Measurements from ENCODE around the gene ABCD1. TPM values are rescaled to one million over a fixed set of nuclear protein-coding genes. Genes with fewer than 3 reads are reported as not detected.
A peak's percentile ranks its signal among the peaks of the same experiment; 100 is the strongest.
"Not testable (repeated sequence)": the region's sequence is repeated elsewhere in the genome, so short reads cannot be mapped to it uniquely, and the experiment has no call there.

The ABCD1 gene
- total and polyA plus RNA-seq, 3 experiments from 2014 or later: 3.4 to 4.1 (median 3.9) TPM

DNA sequence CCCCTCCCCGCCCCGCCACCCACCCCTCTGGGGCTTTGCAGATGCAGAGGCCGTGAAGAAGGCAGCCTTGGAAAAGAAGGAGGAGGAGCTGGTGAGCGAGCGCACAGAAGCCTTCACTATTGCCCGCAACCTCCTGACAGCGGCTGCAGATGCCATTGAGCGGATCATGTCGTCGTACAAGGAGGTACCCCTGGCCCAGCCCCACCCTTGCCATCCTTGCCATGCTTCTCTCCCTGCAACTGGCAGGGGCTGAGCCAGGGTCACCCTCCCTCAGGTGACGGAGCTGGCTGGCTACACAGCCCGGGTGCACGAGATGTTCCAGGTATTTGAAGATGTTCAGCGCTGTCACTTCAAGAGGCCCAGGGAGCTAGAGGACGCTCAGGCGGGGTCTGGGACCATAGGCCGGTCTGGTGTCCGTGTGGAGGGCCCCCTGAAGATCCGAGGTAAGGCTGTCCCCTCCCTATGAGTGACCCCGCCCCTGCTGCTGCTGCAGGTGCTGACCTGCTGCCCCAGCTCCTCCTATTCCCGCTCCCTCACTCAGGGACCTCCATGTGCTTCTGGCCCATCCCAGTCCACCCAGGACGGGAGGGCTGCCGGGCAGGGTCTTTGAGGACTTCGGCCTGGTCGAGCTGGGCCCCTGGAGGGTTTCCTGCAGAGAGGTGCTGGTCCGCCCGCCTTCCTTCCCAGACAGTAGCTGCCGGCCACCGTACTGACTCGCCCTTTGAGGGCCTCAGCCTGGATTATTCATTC is 11.6 kb downstream of the ABCD1 start:
- Mint-ChIP-seq H3K9me3 (no peaks in the 10 kb centered on the region), H3K36me3 (peaks cover 3 to 12% (median 4%) of the 10 kb centered on the region in 3 donors), H3K4me3 (no peak overlapping the region), H3K4me1 (peaks cover 24 to 30% (median 24%) of the 10 kb centered on the region in 3 donors), H3K27ac (no peak overlapping the region), H3K27me3 (peaks cover 0 to 9% of the 10 kb centered on the region in 2 donors)
- Histone ChIP-seq H3K27ac (ENCODE audit: low read depth, low read length) (no peak overlapping the region), H3K4me1 (ENCODE audit: insufficient read depth, low read length) (peaks cover 15% of the 10 kb centered on the region), H3K27me3 (ENCODE audit: insufficient read depth, low read length, poor library complexity, severe bottlenecking) (no peaks in the 10 kb centered on the region), H3K4me3 (ENCODE audit: low read length) (no peak overlapping the region), H3K36me3 (ENCODE audit: insufficient read depth, low read length) (no peaks in the 10 kb centered on the region), H3K9me3 (ENCODE audit: low read length) (no peaks in the 10 kb centered on the region)
- DNase-seq: no peak
- CTCF ChIA-PET: no interaction called here
- POLR2A ChIA-PET: no interaction called here

DNA sequence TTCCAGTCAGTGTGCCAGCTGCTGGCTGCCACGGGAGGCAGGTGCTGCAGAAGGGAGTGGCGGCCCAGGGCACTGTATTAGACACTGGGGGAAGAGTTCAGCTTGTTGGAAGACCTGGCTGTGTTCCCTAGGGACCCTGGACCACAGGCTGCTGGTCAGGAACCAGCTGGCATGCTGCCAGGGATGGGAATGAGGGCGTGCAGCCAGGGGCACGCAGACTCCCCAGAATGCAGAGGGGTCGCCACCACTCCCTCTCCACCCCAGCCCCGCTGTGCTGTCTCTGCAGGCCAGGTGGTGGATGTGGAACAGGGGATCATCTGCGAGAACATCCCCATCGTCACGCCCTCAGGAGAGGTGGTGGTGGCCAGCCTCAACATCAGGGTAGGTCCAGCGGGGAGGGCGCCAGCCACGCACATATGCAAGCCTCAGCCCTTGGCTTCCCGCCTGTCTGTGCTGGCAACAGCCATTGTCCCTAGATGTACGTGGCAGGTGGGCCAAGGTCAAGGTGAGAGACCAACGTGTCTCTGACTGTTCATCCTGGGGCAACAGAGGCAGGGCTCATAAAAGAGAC is 12.3 kb downstream of the ABCD1 start:
- H3K9me3 Mint-ChIP-seq: no peaks in the 10 kb centered on the region
- H3K4me1 Mint-ChIP-seq: peaks cover 20 to 25% (median 22%) of the 10 kb centered on the region in 3 donors
- no peak overlapping the region for H3K27ac ChIP-seq (ENCODE audit: low read depth, low read length)
- CTCF ChIA-PET: no interaction called here
- H3K9me3 ChIP-seq (ENCODE audit: low read length): no peaks in the 10 kb centered on the region
- H3K4me3 ChIP-seq (ENCODE audit: low read length): no peak overlapping the region
- peaks cover 0 to 13% of the 10 kb centered on the region in 2 donors for H3K27me3 Mint-ChIP-seq
- no peaks in the 10 kb centered on the region for H3K27me3 ChIP-seq (ENCODE audit: insufficient read depth, low read length, poor library complexity, severe bottlenecking)
- POLR2A ChIA-PET: no interaction called here
- no peaks in the 10 kb centered on the region for H3K36me3 ChIP-seq (ENCODE audit: insufficient read depth, low read length)
- no peak overlapping the region for H3K4me3 Mint-ChIP-seq
- H3K4me1 ChIP-seq (ENCODE audit: insufficient read depth, low read length): peaks cover 15% of the 10 kb centered on the region
- H3K27ac Mint-ChIP-seq: no peak overlapping the region
- no peak for DNase-seq
- H3K36me3 Mint-ChIP-seq: peaks cover 2 to 6% (median 4%) of the 10 kb centered on the region in 3 donors

DNA sequence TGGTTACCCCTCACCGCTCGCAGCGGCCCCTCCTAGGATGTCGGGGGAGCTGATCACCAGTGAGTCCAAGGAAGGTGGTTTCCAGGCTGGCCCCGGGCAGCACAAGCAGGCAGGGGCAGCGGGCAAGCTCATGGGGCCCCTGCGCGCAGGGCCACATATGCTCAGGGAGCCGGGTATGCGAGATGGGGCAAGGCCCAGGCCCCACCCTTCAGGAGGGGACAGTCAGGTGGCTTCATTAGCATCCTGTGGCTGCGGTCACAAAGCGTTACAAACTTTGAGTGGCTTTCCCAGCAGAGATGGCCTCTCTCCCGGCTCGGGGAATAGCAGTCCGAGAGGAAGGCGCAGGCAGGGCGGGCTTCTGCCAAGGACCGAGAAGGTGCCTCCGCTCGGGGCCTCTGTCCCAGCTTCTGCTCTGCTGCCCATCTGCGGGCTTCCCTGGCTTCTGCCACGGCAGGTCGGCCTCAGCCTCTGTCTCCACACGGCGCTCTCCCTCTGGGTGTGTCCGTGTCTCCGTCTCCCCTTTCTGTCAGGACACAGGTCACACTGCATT is 13.5 kb downstream of the ABCD1 start:
- Histone ChIP-seq H3K4me1 (ENCODE audit: insufficient read depth, low read length) (peaks cover 15% of the 10 kb centered on the region), H3K27ac (ENCODE audit: low read depth, low read length) (no peak overlapping the region), H3K4me3 (ENCODE audit: low read length) (no peak overlapping the region), H3K27me3 (ENCODE audit: insufficient read depth, low read length, poor library complexity, severe bottlenecking) (no peaks in the 10 kb centered on the region), H3K36me3 (ENCODE audit: insufficient read depth, low read length) (no peaks in the 10 kb centered on the region), H3K9me3 (ENCODE audit: low read length) (no peaks in the 10 kb centered on the region)
- H3K4me1 Mint-ChIP-seq: peaks cover 20 to 25% (median 22%) of the 10 kb centered on the region in 3 donors
- peaks cover 2 to 6% (median 4%) of the 10 kb centered on the region in 3 donors for H3K36me3 Mint-ChIP-seq
- ChIA-PET POLR2A (no interaction called here), CTCF (no interaction called here)
- peaks cover 0 to 17% of the 10 kb centered on the region in 2 donors for H3K27me3 Mint-ChIP-seq
- no peak for DNase-seq
- no peak overlapping the region for H3K4me3 Mint-ChIP-seq
- H3K27ac Mint-ChIP-seq: no peak overlapping the region
- H3K9me3 Mint-ChIP-seq: no peaks in the 10 kb centered on the region

DNA sequence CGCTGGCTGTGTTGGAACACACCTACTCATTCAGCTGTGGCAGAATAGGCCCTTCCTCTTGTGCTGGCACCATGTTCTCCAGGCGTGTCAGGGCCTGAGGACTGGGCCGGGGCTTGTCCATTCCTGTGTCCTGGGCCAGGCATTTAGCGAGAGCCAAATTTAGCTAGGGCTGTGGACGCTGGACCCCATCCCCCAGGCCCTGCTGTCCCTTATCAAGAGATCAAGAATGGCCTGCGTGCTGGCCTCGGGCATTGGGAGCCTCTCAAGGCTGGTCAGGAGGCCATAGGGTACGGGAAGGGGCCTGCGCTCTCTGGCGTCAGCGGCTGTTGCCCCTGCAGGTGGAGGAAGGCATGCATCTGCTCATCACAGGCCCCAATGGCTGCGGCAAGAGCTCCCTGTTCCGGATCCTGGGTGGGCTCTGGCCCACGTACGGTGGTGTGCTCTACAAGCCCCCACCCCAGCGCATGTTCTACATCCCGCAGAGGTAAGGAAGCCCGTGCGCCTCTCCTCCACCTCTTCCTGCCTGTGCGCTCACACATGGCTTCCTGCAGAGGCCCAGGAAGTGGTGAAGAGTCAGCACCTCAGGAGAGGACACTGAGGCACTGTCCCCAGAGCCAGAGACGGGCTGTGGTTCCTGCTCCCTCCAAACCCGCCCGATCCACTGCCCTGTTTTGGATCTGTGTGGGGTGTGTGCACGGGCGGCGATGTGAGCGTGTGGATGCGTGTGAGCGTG is 15.3 kb downstream of the ABCD1 start:
- CTCF ChIA-PET: no interaction called here
- POLR2A ChIA-PET: no interaction called here
- H3K27ac ChIP-seq (ENCODE audit: low read depth, low read length): no peak overlapping the region

DNA sequence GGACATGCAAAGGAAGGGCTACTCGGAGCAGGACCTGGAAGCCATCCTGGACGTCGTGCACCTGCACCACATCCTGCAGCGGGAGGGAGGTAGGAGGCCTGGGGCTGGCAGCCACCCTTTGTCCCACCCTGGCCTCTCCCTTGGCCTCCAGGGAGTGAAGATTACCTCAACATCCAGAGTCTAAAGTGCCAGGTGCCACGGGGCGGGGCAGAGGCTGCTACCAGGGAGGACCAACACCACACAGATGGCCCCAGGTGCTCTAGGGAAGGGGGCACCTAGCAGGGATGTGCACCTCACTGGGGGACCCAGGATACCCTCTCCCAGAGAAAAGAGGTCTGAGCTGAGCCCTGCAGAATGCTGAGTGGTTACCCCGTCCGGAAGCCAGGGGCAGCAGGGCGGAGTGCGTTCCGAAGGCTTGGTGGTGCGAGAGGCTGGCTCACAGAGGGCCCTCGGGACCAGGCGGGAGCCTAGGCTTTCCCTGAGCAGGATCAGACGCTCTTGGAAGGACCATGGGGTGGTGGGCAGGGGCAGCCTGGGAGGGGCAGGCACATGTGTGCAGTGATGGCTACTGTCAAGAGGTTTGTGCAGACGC is 16.1 kb downstream of the ABCD1 start:
- ChIA-PET CTCF (no interaction called here), POLR2A (no interaction called here)
- Histone ChIP-seq H3K27ac (ENCODE audit: low read depth, low read length) (no peak overlapping the region), H3K36me3 (ENCODE audit: insufficient read depth, low read length) (no peaks in the 10 kb centered on the region), H3K27me3 (ENCODE audit: insufficient read depth, low read length, poor library complexity, severe bottlenecking) (no peaks in the 10 kb centered on the region), H3K4me1 (ENCODE audit: insufficient read depth, low read length) (peaks cover 15% of the 10 kb centered on the region), H3K9me3 (ENCODE audit: low read length) (no peaks in the 10 kb centered on the region), H3K4me3 (ENCODE audit: low read length) (no peak overlapping the region)
- Mint-ChIP-seq H3K27me3 (peaks cover 3 to 20% of the 10 kb centered on the region in 2 donors), H3K9me3 (no peaks in the 10 kb centered on the region), H3K27ac (peak overlapping the region in 6 of 8 donors; percentile 23 to 84 (median 64)), H3K4me1 (peaks cover 12 to 20% (median 13%) of the 10 kb centered on the region in 3 donors), H3K36me3 (peaks cover under 1 to 3% (median 2%) of the 10 kb centered on the region in 3 donors), H3K4me3 (peak overlapping the region; percentile 50 to 85 (median 65))
- DNase-seq: no peak

More for the DNA sequence above, 15.3 kb downstream of the ABCD1 start:
- no peak for DNase-seq
- H3K9me3 ChIP-seq (ENCODE audit: low read length): no peaks in the 10 kb centered on the region
- H3K4me1 ChIP-seq (ENCODE audit: insufficient read depth, low read length): peaks cover 15% of the 10 kb centered on the region
- H3K36me3 ChIP-seq (ENCODE audit: insufficient read depth, low read length): no peaks in the 10 kb centered on the region
- H3K36me3 Mint-ChIP-seq: peaks cover 2 to 6% (median 4%) of the 10 kb centered on the region in 3 donors
- no peak overlapping the region for H3K4me3 ChIP-seq (ENCODE audit: low read length)
- H3K9me3 Mint-ChIP-seq: no peaks in the 10 kb centered on the region
- peak overlapping the region in 5 of 8 donors; percentile 23 to 81 (median 66) for H3K27ac Mint-ChIP-seq
- H3K4me3 Mint-ChIP-seq: peak overlapping the region in 6 of 7 donors; percentile 36 to 85 (median 66)
- peaks cover 3 to 20% of the 10 kb centered on the region in 2 donors for H3K27me3 Mint-ChIP-seq
- no peaks in the 10 kb centered on the region for H3K27me3 ChIP-seq (ENCODE audit: insufficient read depth, low read length, poor library complexity, severe bottlenecking)
- H3K4me1 Mint-ChIP-seq: peaks cover 20 to 28% (median 20%) of the 10 kb centered on the region in 3 donors

DNA sequence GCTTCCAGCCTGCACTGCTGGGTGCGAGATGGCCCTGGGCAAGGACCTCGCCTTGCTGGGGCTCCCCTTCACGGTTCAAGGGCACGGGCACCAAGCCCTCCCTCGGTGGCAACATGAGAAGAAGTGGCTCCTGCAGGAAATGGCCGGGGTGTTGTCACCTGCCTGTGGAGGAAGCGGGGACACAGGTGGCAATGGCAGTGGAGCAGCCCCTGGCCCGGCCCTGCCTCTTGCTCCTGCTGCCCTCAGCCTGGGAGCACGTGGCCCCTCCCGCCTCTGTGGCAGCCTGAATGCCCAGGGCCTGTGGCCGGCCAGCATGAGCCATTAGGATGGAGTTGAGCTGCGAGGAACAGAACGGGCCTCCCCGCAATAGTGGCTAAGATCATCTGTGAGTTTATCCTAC is 16.8 kb downstream of the ABCD1 start:
- H3K4me3 Mint-ChIP-seq: peak overlapping the region in 4 of 7 donors; percentile 50 to 82 (median 64)
- Histone ChIP-seq H3K27ac (ENCODE audit: low read depth, low read length) (no peak overlapping the region), H3K4me1 (ENCODE audit: insufficient read depth, low read length) (peaks cover 15% of the 10 kb centered on the region), H3K27me3 (ENCODE audit: insufficient read depth, low read length, poor library complexity, severe bottlenecking) (no peaks in the 10 kb centered on the region), H3K4me3 (ENCODE audit: low read length) (no peak overlapping the region), H3K36me3 (ENCODE audit: insufficient read depth, low read length) (no peaks in the 10 kb centered on the region), H3K9me3 (ENCODE audit: low read length) (no peaks in the 10 kb centered on the region)
- ChIA-PET POLR2A (no interaction called here), CTCF (no interaction called here)
- H3K9me3 Mint-ChIP-seq: no peaks in the 10 kb centered on the region
- H3K36me3 Mint-ChIP-seq: peaks cover 0 to 3% (median 2%) of the 10 kb centered on the region in 3 donors
- H3K4me1 Mint-ChIP-seq: peaks cover 12 to 19% (median 13%) of the 10 kb centered on the region in 3 donors
- peak overlapping the region in 2 of 8 donors; percentile 58 to 69 for H3K27ac Mint-ChIP-seq
- no peak for DNase-seq
- peaks cover 3 to 22% of the 10 kb centered on the region in 2 donors for H3K27me3 Mint-ChIP-seq

DNA sequence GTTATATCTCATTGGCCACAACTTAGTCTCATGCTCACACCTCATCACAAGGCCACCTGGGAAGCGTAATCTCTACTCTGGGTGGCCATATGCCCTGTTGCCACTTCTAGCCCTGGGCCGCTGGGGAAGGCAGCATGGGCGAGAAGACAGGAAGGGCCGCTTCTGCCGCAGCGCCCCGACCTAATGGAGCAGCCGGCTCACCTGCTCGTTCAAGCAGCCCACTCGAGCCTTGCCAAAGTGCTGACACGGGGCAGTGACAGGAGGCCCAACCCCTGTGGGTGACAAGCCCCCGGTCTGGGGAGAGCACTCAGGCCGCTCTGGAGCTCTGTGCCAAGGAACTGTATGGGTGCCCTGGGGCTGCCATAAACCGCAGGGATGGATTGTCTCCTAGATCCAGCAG is 17.5 kb downstream of the ABCD1 start:
- H3K4me3 Mint-ChIP-seq; H3K27ac Mint-ChIP-seq; POLR2A ChIA-PET; H3K9me3 Mint-ChIP-seq; H3K36me3 Mint-ChIP-seq; H3K36me3 ChIP-seq (ENCODE audit: insufficient read depth, low read length); CTCF ChIA-PET; DNase-seq; H3K27ac ChIP-seq (ENCODE audit: low read depth, low read length); H3K4me3 ChIP-seq (ENCODE audit: low read length); H3K27me3 ChIP-seq (ENCODE audit: insufficient read depth, low read length, poor library complexity, severe bottlenecking); H3K9me3 ChIP-seq (ENCODE audit: low read length): not testable (repeated sequence)
- H3K4me1 ChIP-seq (ENCODE audit: insufficient read depth, low read length): peaks cover 15% of the 10 kb centered on the region
- Mint-ChIP-seq H3K4me1 (peaks cover 12 to 19% (median 13%) of the 10 kb centered on the region in 3 donors), H3K27me3 (peaks cover 3 to 22% of the 10 kb centered on the region in 2 donors)
